H1 (cell line): ENCODE data around the gene TRHDE. TPM values are rescaled to one million over a fixed set of nuclear protein-coding genes. Genes with fewer than 3 reads are reported as not detected.

Experiments
- CTCF ChIA-PET: fragments of 300-600 bp; sonication (Branson Sonifier 250); formaldehyde crosslinking; loops from one replicate; lab custom pipeline; 2021; ENCODE audit not compliant: partially characterized antibody; lab: Charles Lee
- POLR2A ChIA-PET: fragments of 300-600 bp; sonication (Branson Sonifier 250); formaldehyde crosslinking; loops from one replicate; lab custom pipeline; 2021; ENCODE audit warnings: inconsistent platforms; ENCODE audit not compliant: partially characterized antibody; lab: Charles Lee
- DNase-seq, 2 experiments: peaks; one replicate each; pipeline versions ENCODE4 v3.0.0 to v3.0.0-alpha.2; 2010 to 2022; ENCODE audit warnings: low spot score in 2 of 2, low read depth in 1 of 2, mixed read lengths in 1 of 2
- FAIRE-seq: peaks from 2 replicates; lab custom pipeline; 2011; peaks lifted over from hg19 to GRCh38; lab: Jason Lieb, UNC
- H2AFZ ChIP-seq: 2 replicates; pipeline ENCODE4 v1.8.1; 2012; ENCODE audit warnings: low read length, inconsistent platforms
- H2AK5ac ChIP-seq: 2 replicates; pipeline ENCODE4 v1.6.1; 2013; ENCODE audit warnings: low read depth, low read length
- H2BK120ac ChIP-seq: replicated peaks from 2 replicates; pipeline ENCODE3; 2013; ENCODE audit warnings: low read depth, low read length, inconsistent platforms
- H2BK12ac ChIP-seq: 2 replicates; pipeline ENCODE4 v1.6.1; 2013; ENCODE audit warnings: low read depth, low read length
- H2BK15ac ChIP-seq: 2 replicates; pipeline ENCODE4 v1.6.1; 2013; ENCODE audit warnings: low read length
- H2BK20ac ChIP-seq: 2 replicates; pipeline ENCODE4 v1.6.1; 2013; ENCODE audit warnings: low read length
- H2BK5ac ChIP-seq: 2 replicates; pipeline ENCODE4 v1.6.1; 2013; ENCODE audit warnings: low read depth, low read length
- H3K14ac ChIP-seq: 2 replicates; pipeline ENCODE4 v1.6.1; 2013; ENCODE audit warnings: inconsistent platforms; ENCODE audit not compliant: insufficient read length
- H3K18ac ChIP-seq: 2 replicates; pipeline ENCODE4 v1.6.1; 2013; ENCODE audit warnings: low read length; ENCODE audit errors: extremely low read depth
- H3K23ac ChIP-seq: 2 replicates; pipeline ENCODE4 v1.6.1; 2013; ENCODE audit warnings: inconsistent platforms; ENCODE audit not compliant: insufficient read length
- H3K23me2 ChIP-seq: 2 replicates; pipeline ENCODE4 v1.6.1; 2013; ENCODE audit warnings: low read depth, low read length
- H3K27ac ChIP-seq: 2 replicates; pipeline ENCODE4 v1.6.1; 2011; ENCODE audit warnings: low read depth, low read length, inconsistent platforms
- H3K27me3 ChIP-seq, 4 experiments: replicated peaks in 1 of 4; 1 replicate in 1 of 4; 2 replicates in 3 of 4; pipeline versions ENCODE4 v1.6.1 to v1.8.1; 2011 to 2013; ENCODE audit warnings: low read length in 3 of 4, mild to moderate bottlenecking in 3 of 4, inconsistent platforms in 2 of 4, mixed read lengths in 2 of 4, moderate library complexity in 1 of 4; ENCODE audit not compliant: control insufficient read depth in 3 of 4, insufficient read depth in 3 of 4; ENCODE audit errors: extremely low read depth in 1 of 4
- H3K36me3 ChIP-seq, 4 experiments: 2 replicates each; pipeline versions ENCODE4 v1.6.1 to v1.8.1; 2011 to 2013; ENCODE audit warnings: mild to moderate bottlenecking in 4 of 4, low read length in 3 of 4, moderate library complexity in 2 of 4, control low read depth in 1 of 4, inconsistent platforms in 1 of 4; ENCODE audit not compliant: insufficient read depth in 4 of 4, control insufficient read depth in 2 of 4
- H3K4ac ChIP-seq: replicated peaks from 2 replicates; pipeline ENCODE3; 2013; ENCODE audit warnings: low read length, low read depth, mixed read lengths, inconsistent platforms; ENCODE audit not compliant: insufficient read length
- H3K4me1 ChIP-seq, 4 experiments: replicated peaks in 1 of 4; 1 replicate in 1 of 4; 2 replicates in 3 of 4; pipeline versions ENCODE4 v1.6.1 to v1.8.1; 2011 to 2013; ENCODE audit warnings: low read length in 3 of 4, inconsistent platforms in 2 of 4, mixed read lengths in 1 of 4; ENCODE audit not compliant: insufficient read depth in 4 of 4, control insufficient read depth in 3 of 4
- H3K4me2 ChIP-seq, 2 experiments: 2 replicates each; pipeline versions ENCODE4 v1.6.1 to v1.8.1; 2011 to 2013; ENCODE audit warnings: low read depth in 2 of 2, low read length in 2 of 2, control low read depth in 1 of 2, inconsistent platforms in 1 of 2, mild to moderate bottlenecking in 1 of 2; ENCODE audit not compliant: insufficient read depth in 1 of 2
- H3K4me3 ChIP-seq, 4 experiments: fragments of 200-600, 300-600 bp in 1 of 4; sonication (generic), shearing (Covaris generic), sonication (Bioruptor Twin) in 1 of 4; 2 replicates each; pipeline versions ENCODE4 v1.5.1 to v1.8.1; 2011 to 2016; ENCODE audit warnings: low read length in 4 of 4, low read depth in 3 of 4, control low read depth in 2 of 4, inconsistent platforms in 2 of 4, mild to moderate bottlenecking in 2 of 4, mixed read lengths in 1 of 4, moderate library complexity in 1 of 4; ENCODE audit not compliant: insufficient read depth in 2 of 4; ENCODE audit errors: extremely low read depth in 1 of 4
- H3K56ac ChIP-seq: replicated peaks from 2 replicates; pipeline ENCODE3; 2013; ENCODE audit warnings: low read depth, mild to moderate bottlenecking, mixed read lengths, low read length, inconsistent platforms; ENCODE audit not compliant: insufficient read length
- H3K79me1 ChIP-seq: 2 replicates; pipeline ENCODE4 v1.6.1; 2013; ENCODE audit warnings: low read depth, low read length, control low read depth
- H3K79me2 ChIP-seq, 2 experiments: 2 replicates each; pipeline versions ENCODE4 v1.6.1 to v1.8.1; 2012 to 2013; ENCODE audit warnings: low read length in 2 of 2, mild to moderate bottlenecking in 2 of 2, inconsistent platforms in 1 of 2; ENCODE audit not compliant: insufficient read depth in 2 of 2, control insufficient read depth in 1 of 2
- H3K9ac ChIP-seq, 4 experiments: replicated peaks in 1 of 4; 1 replicate in 1 of 4; 2 replicates in 3 of 4; pipeline versions ENCODE4 v1.6.1 to v1.8.1; 2011 to 2013; ENCODE audit warnings: low read depth in 3 of 4, low read length in 3 of 4, control low read depth in 2 of 4, mild to moderate bottlenecking in 2 of 4, moderate library complexity in 2 of 4, inconsistent platforms in 1 of 4; ENCODE audit errors: extremely low read depth in 1 of 4
- H3K9me3 ChIP-seq, 2 experiments: 2 replicates each; pipeline versions ENCODE4 v1.6.1 to v1.8.1; 2012 to 2013; ENCODE audit warnings: mild to moderate bottlenecking in 2 of 2, moderate library complexity in 2 of 2, control low read depth in 1 of 2, inconsistent platforms in 1 of 2, low read depth in 1 of 2, low read length in 1 of 2, mixed read lengths in 1 of 2; ENCODE audit not compliant: insufficient read depth in 2 of 2
- H4K20me1 ChIP-seq, 2 experiments: replicated peaks in 1 of 2; 2 replicates each; pipeline versions ENCODE3 to v1.8.1; 2011 to 2013; ENCODE audit warnings: inconsistent platforms in 2 of 2, low read length in 2 of 2, mild to moderate bottlenecking in 1 of 2; ENCODE audit not compliant: insufficient read depth in 2 of 2, control insufficient read depth in 1 of 2
- H4K5ac ChIP-seq: 2 replicates; pipeline ENCODE4 v1.6.1; 2013; ENCODE audit warnings: low read length, low read depth, mixed read lengths, inconsistent platforms; ENCODE audit not compliant: insufficient read length
- H4K8ac ChIP-seq: 2 replicates; pipeline ENCODE4 v1.8.0; 2013; ENCODE audit warnings: mild to moderate bottlenecking, moderate library complexity, low read length, inconsistent platforms; ENCODE audit not compliant: insufficient read depth; ENCODE audit errors: extremely low read depth
- H4K91ac ChIP-seq: replicated peaks from 2 replicates; pipeline ENCODE3; 2013; ENCODE audit warnings: low read length, mixed read lengths, inconsistent platforms; ENCODE audit not compliant: insufficient read length
- FOSL1 ChIP-seq: IDR thresholded peaks from 2 replicates; pipeline ENCODE4 v1.6.1; 2011; ENCODE audit warnings: mild to moderate bottlenecking, low read depth, low read length, moderate library complexity; ENCODE audit not compliant: insufficient read depth
- JUND ChIP-seq: IDR thresholded peaks from 2 replicates; pipeline ENCODE4 v1.6.1; 2011; ENCODE audit warnings: mild to moderate bottlenecking, improper control_type of control experiment, low read length
- YY1 ChIP-seq: IDR thresholded peaks from 2 replicates; pipeline ENCODE4 v1.6.1; 2011; ENCODE audit warnings: low read depth, mild to moderate bottlenecking, low read length
- WGBS, 2 experiments: shearing (Covaris generic) in 1 of 2; methylation state at CpG; one replicate each; pipeline versions ENCODE4 v1.1.6 to v1.1.7; 2013 to 2015; ENCODE audit warnings: low lambda C conversion rate in 2 of 2, mixed read lengths in 2 of 2, inconsistent platforms in 1 of 2, low coverage in 1 of 2, missing lambda C conversion rate in 1 of 2; ENCODE audit not compliant: insufficient replicate concordance in 2 of 2, insufficient coverage in 1 of 2, insufficient read length in 1 of 2; ENCODE audit errors: extremely low coverage in 1 of 2, missing lambda C conversion rate in 1 of 2; 5-methylcytosine and 5-hydroxymethylcytosine counted together
- polyA plus RNA-seq, 7 experiments: library from polyadenylated mRNA; depleted of rRNA in 3 of 7; stranded (reverse) in 5 of 7; unstranded in 2 of 7; fragments of >200 nt in 5 of 7; fragments of 200-250 nt in 2 of 7; gene quantifications; 1 replicate in 5 of 7; 2 replicates in 1 of 7; 4 replicates in 1 of 7; pipeline versions ENCODE4 v1.2.1 to v1.2.3, GENCODE V29; 2011 to 2013; ENCODE audit warnings: missing spikeins in 2 of 7, mixed read lengths in 2 of 7
- total RNA-seq: library from RNA; stranded (reverse); fragmentation: NEBNext Ultra II Directional; extraction: Animal tissue kit (Norgen Biotek cat#: 25700); gene quantifications from 2 replicates; pipeline ENCODE4 v1.2.1, GENCODE V29; 2021

TRHDE gene
- total and polyA plus RNA-seq, 2 of the 8 experiments (the other 6 are each of a cell fraction or from before 2014, with no cell fraction given): 1.3 to 5.0 TPM

DNA sequence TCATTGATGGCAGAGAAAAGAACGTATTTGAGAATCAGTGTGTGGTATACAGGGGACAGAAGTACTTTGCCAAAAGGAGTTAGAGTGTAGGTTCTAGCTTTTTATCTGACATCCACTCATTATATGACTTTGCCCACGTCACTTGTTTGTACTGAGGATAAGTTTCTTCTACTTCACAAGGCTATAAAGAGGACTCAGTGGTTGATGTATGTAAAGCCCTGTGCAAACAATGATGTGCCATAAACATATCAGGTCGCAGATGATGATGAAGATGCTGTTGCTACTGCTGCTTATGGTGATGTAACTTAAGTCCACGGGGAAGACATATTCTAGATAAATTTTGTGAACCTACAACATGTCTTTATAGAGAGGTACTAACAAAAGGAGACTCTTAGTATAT lies 66.3 kb downstream of the TRHDE start:
- Histone ChIP-seq H3K23ac (no peak overlapping the region), H3K4me1 (no peaks in the 10 kb centered on the region), H3K18ac (no peak overlapping the region), H2AK5ac (no peak overlapping the region), H3K56ac (no peak overlapping the region), H4K20me1 (no peaks in the 10 kb centered on the region), H4K8ac (no peak overlapping the region), H2BK20ac (no peak overlapping the region), H4K5ac (no peak overlapping the region), H2BK120ac (no peak overlapping the region), H3K4me2 (no peak overlapping the region), H3K9me3 (no peaks in the 10 kb centered on the region), H3K36me3 (no peaks in the 10 kb centered on the region), H2BK5ac (no peak overlapping the region), H2BK15ac (no peak overlapping the region), H3K79me1 (no peaks in the 10 kb centered on the region), H3K4ac (no peak overlapping the region), H3K79me2 (no peaks in the 10 kb centered on the region), H2BK12ac (no peak overlapping the region), H3K14ac (no peak overlapping the region), H3K4me3 (no peak overlapping the region), H3K23me2 (no peaks in the 10 kb centered on the region), H4K91ac (no peak overlapping the region), H3K27me3 (no peaks in the 10 kb centered on the region), H2AFZ (no peak overlapping the region), H3K27ac (no peak overlapping the region), H3K9ac (no peak overlapping the region)
- 89% methylated on average over 4 of the region's 4 CpGs; no CpG with 5 or more reads in 1 of the 2 experiments for WGBS, 2 experiments
- FAIRE-seq (no peak), DNase-seq (no peak)
- ChIA-PET CTCF (interaction anchor here (0.8 kb wide), 1 partner anchor 15 kb away, joined by 3 read pairs; no protein-coding TSS in a partner anchor), POLR2A (no interaction called here)
- no peak for TF ChIP-seq JUND
- TF ChIP-seq FOSL1: no peak
- no peak for TF ChIP-seq YY1
- TF ChIP-seq, all 59 proteins: peak for 0
